Measurements from ENCODE around the gene OTOGL.

Gene OTOGL

GRCh38 chr12:80064951-80065350 lies 34.4 kb upstream of the OTOGL start:
- no peak for TF ChIP-seq USF1 (IDR thresholded peaks at IDR 0.05)
- TF ChIP-seq TEAD4 (IDR thresholded peaks at IDR 0.05): no peak

- no peak for TF ChIP-seq CREB1 (IDR thresholded peaks at IDR 0.05; ENCODE audit: low read depth)
- peak; percentile 39; the same call in 1 of the 2 replicates for TF ChIP-seq RAD21 (IDR thresholded peaks at IDR 0.05; ENCODE audit: low read depth)
Measured at GRCh38 chr12:80068173-80068572, 31.2 kb upstream of the OTOGL start.

- TF ChIP-seq USF1 (IDR thresholded peaks at IDR 0.05) (no peak), EGR1 (IDR thresholded peaks at IDR 0.05) (no peak), CEBPB (IDR thresholded peaks at IDR 0.05) (no peak), ZBTB7A (IDR thresholded peaks at IDR 0.05; ENCODE audit: low read depth) (no peak), REST (IDR thresholded peaks at IDR 0.05; ENCODE audit: low read depth) (no peak), TEAD4 (IDR thresholded peaks at IDR 0.05) (no peak), FOXM1 (IDR thresholded peaks at IDR 0.05; ENCODE audit: borderline replicate concordance, low read depth) (no peak), TAF1 (IDR thresholded peaks at IDR 0.05; ENCODE audit: low read depth) (no peak), RAD21 (IDR thresholded peaks at IDR 0.05; ENCODE audit: low read depth) (no peak), MAX (IDR thresholded peaks at IDR 0.05) (no peak), EP300 (IDR thresholded peaks at IDR 0.05; ENCODE audit: borderline replicate concordance) (no peak), YY1 (IDR thresholded peaks at IDR 0.05; ENCODE audit: low read depth) (no peak)
Measured at GRCh38 chr12:80086025-80086424, 13.3 kb upstream of the OTOGL start.

- TF ChIP-seq TEAD4 (IDR thresholded peaks at IDR 0.05) (no peak), MAX (IDR thresholded peaks at IDR 0.05) (no peak), YY1 (IDR thresholded peaks at IDR 0.05; ENCODE audit: low read depth) (no peak), REST (IDR thresholded peaks at IDR 0.05; ENCODE audit: low read depth) (no peak), NFIC (IDR thresholded peaks at IDR 0.05) (no peak), CREB1 (IDR thresholded peaks at IDR 0.05; ENCODE audit: low read depth) (no peak), CEBPB (IDR thresholded peaks at IDR 0.05) (no peak), FOXM1 (IDR thresholded peaks at IDR 0.05; ENCODE audit: borderline replicate concordance, low read depth) (no peak), RAD21 (IDR thresholded peaks at IDR 0.05; ENCODE audit: low read depth) (no peak), TAF1 (IDR thresholded peaks at IDR 0.05; ENCODE audit: low read depth) (no peak), ZBTB7A (IDR thresholded peaks at IDR 0.05; ENCODE audit: low read depth) (no peak)
Measured at GRCh38 chr12:80087486-80088213, 11.7 kb upstream of the OTOGL start.

- TF ChIP-seq REST (IDR thresholded peaks at IDR 0.05; ENCODE audit: low read depth) (no peak), CREB1 (IDR thresholded peaks at IDR 0.05; ENCODE audit: low read depth) (no peak), TCF12 (IDR thresholded peaks at IDR 0.05; ENCODE audit: low read depth) (no peak), YY1 (IDR thresholded peaks at IDR 0.05; ENCODE audit: low read depth) (no peak), CEBPB (IDR thresholded peaks at IDR 0.05) (no peak), MAX (IDR thresholded peaks at IDR 0.05) (no peak), USF1 (IDR thresholded peaks at IDR 0.05) (no peak), ZBTB7A (IDR thresholded peaks at IDR 0.05; ENCODE audit: low read depth) (no peak), TAF1 (IDR thresholded peaks at IDR 0.05; ENCODE audit: low read depth) (no peak), NFIC (IDR thresholded peaks at IDR 0.05) (no peak), FOXM1 (IDR thresholded peaks at IDR 0.05; ENCODE audit: borderline replicate concordance, low read depth) (no peak), RAD21 (IDR thresholded peaks at IDR 0.05; ENCODE audit: low read depth) (no peak), EP300 (IDR thresholded peaks at IDR 0.05; ENCODE audit: borderline replicate concordance) (no peak), TEAD4 (IDR thresholded peaks at IDR 0.05) (no peak), EGR1 (IDR thresholded peaks at IDR 0.05) (no peak)
Measured at GRCh38 chr12:80100591-80100990, 1.3 kb downstream of the OTOGL start.
